NCI-H1048 (cell line): ENCODE data around the gene CCL14.
"Not testable (repeated sequence)": the region's sequence is repeated elsewhere in the genome, so short reads cannot be mapped to it uniquely, and the experiment has no call there.

Source experiments
- DNase-seq: peaks from one replicate; lab custom pipeline; 2025; lab: John Stamatoyannopoulos, UW

Gene CCL14

GRCh38 chr17:35986643-35987042 is at the start of gene CCL14:
TSS of gene CCL14 (minus strand) at chr17:35986729. CDS start at chr17:35986649, 80 bp downstream.
- no peak for DNase-seq

GRCh38 chr17:36036235-36036634 is 49.7 kb upstream of the CCL14 start:
- DNase-seq = no peak

- DNase-seq = no peak
These were observed 47.6 kb upstream of the CCL14 start for GRCh38 chr17:36034127-36034526.

- no peak for DNase-seq
These were observed 44.4 kb upstream of the CCL14 start for GRCh38 chr17:36030956-36031355.

GRCh38 chr17:36027761-36028160 is 41.2 kb upstream of the CCL14 start:
- DNase-seq = no peak

- no peak for DNase-seq
These were observed 37.8 kb upstream of the CCL14 start for GRCh38 chr17:36024106-36024869.

- no peak for DNase-seq
These were observed 32.9 kb upstream of the CCL14 start for GRCh38 chr17:36019423-36019822.

- DNase-seq = no peak
These were observed 31.3 kb upstream of the CCL14 start, which contains the start of gene CCL23 for GRCh38 chr17:36017799-36018198. TSS of gene CCL23 (minus strand) at chr17:36017972. CDS start at chr17:36017897, 75 bp downstream.

GRCh38 chr17:36016555-36016954 is 30.0 kb upstream of the CCL14 start:
- no peak for DNase-seq

GRCh38 chr17:36015895-36016294 is 29.4 kb upstream of the CCL14 start:
- not testable (repeated sequence) for DNase-seq

- DNase-seq = no peak
These were observed 28.4 kb upstream of the CCL14 start for GRCh38 chr17:36014946-36015345.

GRCh38 chr17:36011201-36011600 is 24.7 kb upstream of the CCL14 start:
- DNase-seq = no peak

GRCh38 chr17:36008998-36009665 is 22.6 kb upstream of the CCL14 start:
- no peak for DNase-seq

GRCh38 chr17:36004594-36005108 is 18.1 kb upstream of the CCL14 start:
- no peak for DNase-seq

GRCh38 chr17:36002631-36003030 is 16.1 kb upstream of the CCL14 start:
- DNase-seq = no peak

GRCh38 chr17:36001862-36002603 is 15.5 kb upstream of the CCL14 start:
- DNase-seq = no peak

- DNase-seq = no peak
These were observed 14.7 kb upstream of the CCL14 start, which contains the start of gene CCL15 for GRCh38 chr17:36001110-36001771. TSS of gene CCL15 (minus strand) at chr17:36001553. CDS start at chr17:36001492, 61 bp downstream.

- DNase-seq = no peak
These were observed 14.2 kb upstream of the CCL14 start for GRCh38 chr17:36000732-36001109.

GRCh38 chr17:35998756-35999155 is 12.2 kb upstream of the CCL14 start:
- DNase-seq = no peak

GRCh38 chr17:35998018-35998545 is 11.6 kb upstream of the CCL14 start:
- no peak for DNase-seq

GRCh38 chr17:35995346-35995745 is 8.8 kb upstream of the CCL14 start:
- DNase-seq = not testable (repeated sequence)

GRCh38 chr17:35991075-35991474 is 4.5 kb upstream of the CCL14 start:
- no peak for DNase-seq
